HG03045 (cell line): Measurements from ENCODE around the gene ORM1.
"Not testable (repeated sequence)": the region's sequence is repeated elsewhere in the genome, so short reads cannot be mapped to it uniquely, and the experiment has no call there.

Source experiments
- ATAC-seq: cut with Tn5 transposase; IDR thresholded peaks from one replicate; pipeline ENCODE4 v1.9.1; 2021; ENCODE audit warnings: mild to moderate bottlenecking, moderate library complexity; ENCODE audit not compliant: unreplicated experiment

The ORM1 gene

DNA sequence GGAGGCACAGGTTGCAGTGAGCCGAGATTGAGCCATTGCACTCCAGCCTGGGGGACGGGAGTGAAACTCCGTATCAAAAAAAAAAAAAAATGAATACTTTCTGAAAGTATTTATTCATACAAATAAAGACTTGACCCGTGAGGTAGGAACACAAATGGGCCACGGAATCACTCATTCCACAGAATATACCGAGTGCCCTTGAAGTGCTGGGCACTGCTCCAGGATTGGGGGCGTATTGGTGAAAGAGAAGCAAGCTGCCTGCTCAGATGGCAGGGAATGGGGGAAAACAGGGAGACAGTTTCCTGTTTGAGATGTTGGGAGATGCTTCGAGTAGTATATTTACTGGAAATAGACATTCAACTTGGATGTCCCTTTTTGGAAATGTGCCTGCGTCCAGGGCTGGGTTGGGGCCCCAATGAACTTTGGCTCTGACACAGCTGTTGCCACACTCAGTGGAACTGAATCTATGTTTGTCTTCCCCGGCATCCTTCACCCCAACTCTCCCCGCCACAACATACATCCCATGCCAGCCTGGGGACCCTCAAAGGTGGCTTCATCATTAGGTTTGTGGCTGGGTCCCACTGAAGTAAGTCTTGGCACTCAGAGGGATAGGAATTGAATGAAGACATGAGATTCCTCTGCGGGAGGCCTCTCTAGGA is 609 bp upstream of the ORM1 start:
- ATAC-seq: not testable (repeated sequence)

DNA sequence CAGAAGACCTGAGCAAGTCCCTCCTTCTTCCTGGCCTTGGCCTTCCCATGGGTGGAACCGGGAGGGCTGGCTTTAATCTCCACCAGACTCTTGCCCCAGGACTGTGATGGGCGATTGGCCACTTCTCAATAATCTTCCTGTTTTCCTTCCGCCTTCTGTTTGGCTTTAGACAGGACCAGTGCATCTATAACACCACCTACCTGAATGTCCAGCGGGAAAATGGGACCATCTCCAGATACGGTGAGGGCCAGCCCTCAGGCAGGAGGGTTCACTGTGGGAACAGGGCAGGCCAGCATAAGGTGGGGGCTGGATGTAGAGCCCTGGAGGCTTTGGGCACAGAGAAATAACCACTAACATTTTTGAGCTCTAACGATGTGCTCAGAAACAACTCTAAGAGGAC is 951 bp downstream of the ORM1 start:
- ATAC-seq: not testable (repeated sequence)

DNA sequence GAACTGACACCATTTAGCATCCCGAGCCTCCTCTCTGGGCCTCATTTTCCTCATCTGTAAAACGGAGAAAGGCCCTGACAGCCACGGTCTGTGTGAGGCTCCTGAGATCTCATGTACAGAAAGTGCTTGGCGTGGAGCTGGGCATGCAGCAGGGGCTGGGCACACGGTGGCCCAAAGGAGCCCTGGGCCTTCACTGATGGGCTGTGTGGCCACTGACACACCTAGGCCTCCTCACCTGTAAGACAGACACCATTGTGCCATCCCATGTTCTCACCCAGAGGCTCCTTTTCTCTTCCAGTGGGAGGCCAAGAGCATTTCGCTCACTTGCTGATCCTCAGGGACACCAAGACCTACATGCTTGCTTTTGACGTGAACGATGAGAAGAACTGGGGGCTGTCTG is 1.6 kb downstream of the ORM1 start:
- no peak for ATAC-seq

DNA sequence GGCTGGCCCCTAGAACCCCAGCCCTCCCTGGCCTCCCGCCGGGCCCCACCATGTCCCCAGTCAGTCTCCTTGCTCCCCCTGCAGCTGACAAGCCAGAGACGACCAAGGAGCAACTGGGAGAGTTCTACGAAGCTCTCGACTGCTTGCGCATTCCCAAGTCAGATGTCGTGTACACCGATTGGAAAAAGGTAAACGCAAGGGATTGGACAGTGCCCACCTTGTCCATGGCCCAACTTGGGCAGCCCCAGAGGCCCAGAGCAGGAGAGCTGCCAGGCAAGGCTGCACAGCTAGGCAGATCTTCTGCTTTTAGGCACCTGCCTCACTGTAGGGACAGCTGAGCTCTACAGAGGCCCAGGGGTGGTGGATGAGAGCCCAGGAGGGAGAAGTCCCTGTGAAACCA is 2.1 kb downstream of the ORM1 start:
- not testable (repeated sequence) for ATAC-seq

DNA sequence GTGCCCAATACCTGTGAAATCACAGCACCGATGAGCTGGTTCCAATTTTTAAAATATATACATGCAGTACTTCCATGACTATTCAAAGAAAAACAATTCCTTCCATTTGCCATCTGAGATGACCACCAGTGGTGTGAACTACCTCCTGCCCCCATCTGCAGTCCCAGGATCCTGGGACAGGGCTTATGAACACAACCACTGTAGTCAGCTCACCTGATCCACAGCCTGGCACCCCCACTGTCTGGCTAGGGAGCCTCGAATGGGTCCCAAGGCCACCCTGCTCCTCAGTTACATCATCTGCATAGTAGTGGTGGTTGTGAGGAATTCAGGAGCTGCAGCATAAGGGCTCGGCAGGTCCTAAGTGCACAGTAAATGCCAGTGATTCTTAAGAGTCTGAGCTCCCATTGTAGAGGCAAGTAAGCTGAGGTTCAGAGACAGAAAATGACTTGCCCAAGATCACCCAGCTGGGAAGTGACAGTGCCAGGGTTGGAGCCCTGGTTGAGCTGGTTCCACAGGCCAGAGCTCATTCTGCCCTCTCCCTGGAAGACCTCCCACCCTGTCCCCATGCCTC is 2.9 kb downstream of the ORM1 start:
- not testable (repeated sequence) for ATAC-seq

DNA sequence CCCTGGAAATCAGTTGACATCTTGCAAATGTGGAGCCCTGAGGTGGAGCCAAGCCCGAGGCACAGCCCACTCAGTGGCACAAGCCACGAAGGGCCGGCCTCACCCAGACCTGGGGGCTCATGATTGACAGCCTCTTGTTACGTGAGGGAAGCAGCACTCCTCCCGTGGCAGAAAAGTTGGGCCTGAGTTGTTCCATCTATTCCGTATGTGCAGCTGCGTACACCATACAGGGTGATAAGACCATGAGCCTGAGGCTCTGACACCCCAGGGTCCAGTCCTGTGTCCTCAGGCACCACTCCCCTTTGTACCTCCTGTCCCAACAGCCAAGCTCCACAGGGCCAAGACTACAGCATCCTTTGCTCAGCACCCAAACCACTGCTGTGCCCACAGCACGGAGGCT is 4.9 kb downstream of the ORM1 start:
- ATAC-seq: no peak

DNA sequence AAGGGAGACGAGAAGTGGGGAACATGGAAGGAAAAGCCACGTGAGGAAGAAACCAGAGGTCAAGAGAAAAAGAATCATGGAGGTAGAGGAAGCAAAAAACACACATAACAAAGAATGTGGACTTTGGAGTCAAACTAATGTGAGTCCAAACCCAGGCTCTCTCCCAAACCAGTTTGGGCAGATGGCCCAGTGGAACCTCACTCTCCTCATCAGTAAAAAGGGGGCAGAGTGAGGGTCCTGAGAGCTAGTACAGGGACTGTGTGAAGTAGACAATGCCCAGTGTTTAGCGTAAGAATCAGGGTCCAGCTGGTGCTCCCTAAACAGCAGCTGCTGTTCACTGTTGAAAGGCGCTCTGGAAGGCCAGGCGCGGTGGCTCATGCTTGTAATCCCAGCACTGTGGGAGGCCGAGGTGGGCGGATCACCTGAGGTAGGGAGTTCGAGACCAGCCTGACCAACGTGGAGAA is 5.5 kb downstream of the ORM1 start:
- not testable (repeated sequence) for ATAC-seq

DNA sequence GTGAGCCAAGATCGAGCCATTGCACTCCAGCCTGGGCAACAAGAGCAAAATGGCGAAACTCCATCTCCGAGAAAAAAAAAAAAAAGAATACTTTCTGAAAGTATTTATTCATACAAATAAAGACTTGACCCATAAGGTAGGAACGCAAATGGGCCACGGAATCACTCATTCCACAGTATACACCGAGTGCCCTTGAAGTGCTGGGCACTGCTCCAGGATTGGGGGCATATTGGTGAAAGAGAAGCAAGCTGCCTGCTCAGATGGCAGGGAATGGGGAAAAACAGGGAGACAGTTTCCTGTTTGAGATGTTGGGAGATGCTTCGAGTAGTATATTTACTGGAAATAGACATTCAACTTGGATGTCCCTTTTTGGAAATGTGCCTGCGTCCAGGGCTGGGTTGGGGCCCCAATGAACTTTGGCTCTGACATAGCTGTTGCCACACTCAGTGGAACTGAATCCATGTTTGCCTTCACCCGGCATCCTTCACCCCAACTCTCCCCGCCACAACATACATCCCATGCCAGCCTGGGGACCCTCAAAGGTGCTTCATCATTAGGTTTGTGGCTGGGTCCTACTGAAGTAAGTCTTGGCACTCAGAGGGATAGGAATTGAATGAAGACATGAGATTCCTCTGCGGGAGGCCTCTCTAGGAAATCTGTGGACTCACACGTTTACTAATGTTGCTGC is 6.2 kb downstream of the ORM1 start:
- ATAC-seq: not testable (repeated sequence)

DNA sequence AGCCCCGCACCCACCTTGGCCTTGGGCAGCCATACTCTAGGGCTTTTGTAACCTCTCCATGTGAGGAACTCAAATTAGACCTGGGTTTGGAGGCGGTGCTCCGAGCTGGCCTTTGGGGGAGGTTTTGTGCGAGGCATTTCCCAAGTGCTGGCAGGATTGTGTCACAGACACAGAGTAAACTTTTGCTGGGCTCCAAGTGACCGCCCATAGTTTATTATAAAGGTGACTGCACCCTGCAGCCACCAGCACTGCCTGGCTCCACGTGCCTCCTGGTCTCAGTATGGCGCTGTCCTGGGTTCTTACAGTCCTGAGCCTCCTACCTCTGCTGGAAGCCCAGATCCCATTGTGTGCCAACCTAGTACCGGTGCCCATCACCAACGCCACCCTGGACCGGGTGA is 6.7 kb downstream of the ORM1 start, which contains the start of gene ORM2:
Gene ORM2 (plus strand): TSS at position 245 of the 398 bp plus-strand sequence. CDS start 36 bp downstream, at position 281.
- ATAC-seq: not testable (repeated sequence)

DNA sequence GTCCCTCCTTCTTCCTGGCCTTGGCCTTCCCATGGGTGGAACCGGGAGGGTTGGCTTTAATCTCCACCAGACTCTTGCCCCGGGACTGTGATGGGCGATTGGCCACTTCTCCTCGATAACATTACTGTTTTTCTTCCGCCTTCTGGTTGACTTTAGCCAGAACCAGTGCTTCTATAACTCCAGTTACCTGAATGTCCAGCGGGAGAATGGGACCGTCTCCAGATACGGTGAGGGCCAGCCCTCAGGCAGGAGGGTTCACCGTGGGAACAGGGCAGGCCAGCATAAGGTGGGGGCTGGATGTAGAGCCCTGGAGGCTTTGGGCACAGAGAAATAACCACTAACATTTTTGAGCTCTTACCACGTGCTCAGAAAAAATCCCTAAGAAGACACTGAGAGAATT is 7.7 kb downstream of the ORM1 start:
- no peak for ATAC-seq

DNA sequence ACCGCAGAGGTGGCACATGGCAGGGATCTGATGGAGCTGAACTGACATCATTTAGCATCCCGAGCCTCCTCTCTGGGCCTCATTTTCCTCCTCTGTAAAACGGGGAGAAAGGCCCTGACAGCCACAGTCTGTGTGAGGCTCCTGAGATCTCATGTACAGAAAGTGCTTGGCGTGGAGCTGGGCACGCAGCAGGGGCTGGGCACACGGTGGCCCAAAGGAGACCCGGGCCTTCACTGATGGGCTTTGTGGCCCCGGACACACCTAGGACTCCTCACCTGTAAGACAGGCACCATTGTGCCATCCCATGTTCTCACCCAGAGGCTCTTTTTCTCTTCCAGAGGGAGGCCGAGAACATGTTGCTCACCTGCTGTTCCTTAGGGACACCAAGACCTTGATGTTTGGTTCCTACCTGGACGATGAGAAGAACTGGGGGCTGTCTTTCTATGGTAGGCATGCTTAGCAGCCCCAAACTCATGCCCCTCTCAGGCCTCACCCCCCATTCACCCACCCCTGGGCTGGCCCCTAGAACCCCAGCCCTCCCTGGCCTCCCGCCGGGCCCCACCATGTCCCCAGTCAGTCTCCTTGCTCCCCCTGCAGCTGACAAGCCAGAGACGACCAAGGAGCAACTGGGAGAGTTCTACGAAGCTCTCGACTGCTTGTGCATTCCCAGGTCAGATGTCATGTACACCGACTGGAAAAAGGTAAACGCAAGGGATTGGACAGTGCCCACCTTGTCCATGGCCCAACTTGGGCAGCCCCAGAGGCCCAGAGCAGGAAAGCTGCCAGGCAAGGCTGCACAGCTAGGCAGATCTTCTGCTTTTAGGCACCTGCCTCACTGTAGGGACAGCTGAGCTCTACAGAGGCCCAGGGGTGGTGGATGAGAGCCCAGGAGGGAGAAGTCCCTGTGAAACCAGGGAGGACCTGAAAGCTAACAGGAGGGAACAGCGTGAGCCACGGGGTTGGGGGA is 8.6 kb downstream of the ORM1 start:
- ATAC-seq: not testable (repeated sequence)

DNA sequence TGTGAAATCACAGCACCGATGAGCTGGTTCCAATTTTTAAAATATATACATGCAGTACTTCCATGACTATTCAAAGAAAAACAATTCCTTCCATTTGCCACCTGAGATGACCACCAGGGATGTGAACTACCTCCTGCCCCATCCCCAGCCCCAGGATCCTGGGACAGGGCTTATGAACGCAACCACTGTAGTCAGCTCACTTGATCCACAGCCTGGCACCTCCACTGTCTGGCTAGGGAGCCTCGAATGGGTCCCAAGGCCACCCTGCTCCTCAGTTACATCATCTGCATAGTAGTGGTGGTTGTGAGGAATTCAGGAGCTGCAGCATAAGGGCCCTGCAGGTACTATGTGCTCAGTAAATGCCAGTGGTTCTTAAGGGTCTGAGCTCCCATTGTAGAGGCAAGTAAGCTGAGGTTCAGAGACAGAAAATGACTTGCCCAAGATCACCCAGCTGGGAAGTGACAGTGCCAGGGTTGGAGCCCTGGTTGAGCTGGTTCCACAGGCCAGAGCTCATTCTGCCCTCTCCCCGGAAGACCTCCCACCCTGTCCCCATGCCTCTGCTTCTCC is 9.7 kb downstream of the ORM1 start:
- not testable (repeated sequence) for ATAC-seq

DNA sequence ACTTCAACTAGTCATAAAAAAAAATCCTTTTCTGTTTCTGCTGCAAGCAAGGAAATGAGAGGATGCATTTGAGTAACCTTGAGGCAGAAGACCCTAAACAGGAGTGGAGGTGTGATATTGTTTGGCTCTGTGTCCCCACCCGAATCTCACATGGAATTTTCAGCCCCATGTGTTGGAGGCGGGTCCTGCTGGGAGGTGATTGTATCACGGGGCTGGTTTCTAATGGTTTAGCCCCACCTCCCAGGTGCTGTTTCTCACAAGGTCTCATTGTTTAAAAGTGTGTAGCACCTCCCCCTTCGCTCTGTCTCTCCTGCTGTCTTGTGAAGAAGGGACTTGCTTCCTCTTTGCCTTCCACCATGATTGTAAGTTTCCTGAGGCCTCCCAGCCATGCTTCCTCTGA is 10.8 kb downstream of the ORM1 start:
- not testable (repeated sequence) for ATAC-seq

DNA sequence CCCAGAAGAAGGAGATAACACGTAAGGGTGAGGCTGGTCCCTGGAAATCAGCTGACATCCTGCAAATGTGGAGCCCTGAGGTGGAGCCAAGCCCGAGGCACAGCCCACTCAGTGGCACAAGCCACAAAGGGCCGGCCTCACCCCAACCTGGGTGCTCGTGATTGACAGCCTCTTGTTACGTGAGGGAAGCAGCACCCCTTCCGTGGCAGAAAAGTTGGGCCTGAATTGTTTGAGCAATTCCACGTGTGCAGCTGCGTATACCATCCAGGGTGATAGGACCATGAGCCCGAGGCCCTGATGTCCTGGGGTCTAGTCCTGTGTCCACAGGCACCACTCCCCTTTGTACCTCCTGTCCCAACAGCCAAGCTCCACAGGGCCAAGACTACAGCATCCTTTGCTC is 11.6 kb downstream of the ORM1 start:
- ATAC-seq: no peak

DNA sequence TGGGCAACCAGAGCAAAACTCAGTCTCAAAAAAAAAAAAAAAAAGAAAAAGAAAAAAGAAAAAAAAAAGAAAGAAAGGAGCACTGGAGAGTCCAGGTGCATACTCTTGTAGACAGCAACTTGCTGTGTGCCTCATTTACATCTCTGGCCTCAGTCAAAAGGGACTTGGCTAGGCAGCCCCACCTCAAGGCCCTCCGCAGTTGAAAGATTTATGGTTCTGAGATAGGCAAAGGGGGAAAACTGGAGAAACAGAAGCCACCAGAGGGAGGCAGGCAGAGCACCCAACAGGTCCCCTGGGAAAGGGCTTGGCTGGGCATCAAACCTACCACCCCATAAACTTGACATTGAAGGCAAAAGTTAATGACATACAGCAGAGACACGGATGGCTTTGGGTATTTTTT is 12.8 kb downstream of the ORM1 start:
- no peak for ATAC-seq

DNA sequence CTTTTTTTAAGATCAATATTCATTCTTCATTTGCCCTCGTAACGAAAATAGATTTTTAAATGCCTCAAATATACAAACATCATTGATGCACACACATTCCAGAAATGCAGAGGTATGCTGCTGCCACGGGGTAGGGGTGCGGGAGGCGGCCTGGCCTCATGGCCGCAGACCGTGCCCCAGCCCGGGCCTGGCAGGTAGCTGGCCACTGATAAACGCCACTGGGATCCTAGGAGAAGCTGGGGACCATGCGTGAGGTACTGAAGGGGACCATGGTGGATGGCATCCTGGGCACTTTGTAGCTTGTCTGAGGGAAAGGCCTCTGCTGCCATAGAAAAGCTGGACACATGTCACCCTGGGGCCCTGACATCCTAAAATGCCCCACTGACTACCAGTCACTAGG is 13.3 kb downstream of the ORM1 start:
- ATAC-seq: no peak

DNA sequence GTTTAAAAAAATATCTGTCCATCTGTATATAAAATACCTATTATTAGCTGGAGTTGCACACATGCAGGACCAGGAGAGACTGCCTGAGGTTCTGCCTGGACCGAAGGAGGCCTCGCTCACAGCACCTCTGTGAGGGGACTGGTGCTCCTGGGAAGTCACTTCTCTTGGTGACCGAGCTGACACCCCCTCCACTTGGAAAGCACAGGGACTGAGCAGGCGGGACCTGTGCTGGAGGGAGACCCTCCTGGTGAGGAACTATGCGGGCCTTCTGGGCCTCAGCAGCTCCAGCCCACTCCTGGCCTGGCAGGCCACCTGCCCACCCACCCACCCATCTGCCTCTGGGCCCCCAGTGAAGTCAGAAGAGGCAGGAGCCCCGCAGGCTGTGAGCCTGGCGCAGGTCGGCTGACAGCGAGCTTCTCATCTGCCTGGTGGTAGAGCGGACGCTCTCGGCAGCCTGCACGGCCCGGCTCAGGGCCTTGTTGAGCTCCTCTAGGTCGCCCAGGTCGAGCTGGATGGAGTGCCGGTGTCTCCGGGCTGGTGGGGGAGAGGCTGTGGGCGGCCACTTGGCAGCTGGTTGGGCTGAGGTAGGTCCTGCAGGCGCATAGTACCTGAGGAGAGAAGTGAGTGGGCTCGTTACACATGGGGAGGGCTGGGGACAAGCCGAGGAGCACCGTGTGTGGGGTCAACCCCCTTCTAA is 13.9 kb downstream of the ORM1 start:
- ATAC-seq: no peak

DNA sequence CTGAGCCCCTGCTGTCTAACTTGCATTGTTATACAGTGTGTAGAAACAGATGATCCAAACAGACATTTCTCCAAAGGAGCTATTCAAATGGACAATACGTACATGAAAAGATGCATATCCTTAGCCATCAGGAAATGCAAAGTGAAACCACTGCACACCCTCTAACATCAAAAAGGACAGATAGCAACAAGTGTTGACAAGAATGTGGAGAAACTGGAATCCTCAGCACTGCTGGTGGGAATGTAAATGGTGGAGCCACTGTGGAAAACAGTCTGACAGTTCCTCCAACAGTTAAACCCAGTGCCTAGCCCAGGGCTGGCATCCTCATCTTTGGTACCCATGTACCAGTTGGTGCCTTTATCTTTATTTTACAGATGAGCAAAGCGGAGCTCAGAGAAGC is 15.3 kb downstream of the ORM1 start:
- no peak for ATAC-seq

DNA sequence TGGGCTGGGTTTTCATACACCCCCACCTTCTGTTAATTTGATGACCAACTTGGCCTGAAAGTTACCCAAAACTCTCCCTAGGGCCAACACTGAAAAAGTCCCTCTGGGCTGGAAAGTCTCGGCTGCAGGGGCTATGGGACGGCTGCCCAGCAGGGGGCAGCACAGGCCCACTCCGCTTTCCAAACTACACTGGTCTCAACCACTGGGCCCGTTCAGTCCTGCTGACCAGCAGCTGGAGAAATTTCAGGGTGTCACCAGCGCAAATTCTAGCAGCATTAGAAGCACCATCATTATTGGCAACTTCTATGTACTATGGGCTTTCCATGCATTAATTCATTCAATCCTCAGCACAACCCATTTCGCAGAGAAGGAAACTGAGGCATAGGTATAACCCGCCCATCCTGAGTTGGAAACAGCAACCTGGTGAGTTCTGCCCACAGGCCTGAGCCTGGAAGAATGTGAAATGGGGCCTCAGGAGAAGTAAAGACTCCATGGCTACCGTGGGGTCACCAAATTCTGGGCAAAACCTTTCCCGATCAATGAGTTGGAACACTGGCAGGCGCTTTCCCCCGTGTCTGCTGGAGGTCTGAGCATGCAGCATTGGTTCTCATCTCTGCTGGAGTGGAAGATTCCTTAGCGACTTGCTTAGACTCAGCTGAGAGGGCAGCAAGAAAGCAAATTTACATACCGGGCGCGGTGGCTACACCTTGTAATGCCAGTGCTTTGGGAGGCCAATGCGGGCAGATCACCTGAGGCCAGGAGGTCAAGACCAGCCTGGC is 16.4 kb downstream of the ORM1 start:
- ATAC-seq: no peak
